Ramos (cell line): ENCODE results near the gene SHD.

Experiments used
- in situ Hi-C: fragments of 300-500 bp; cut with MboI; formaldehyde crosslinking; loops from one replicate; pipeline ENCODE4 v1.14.3; 2022; ENCODE audit warnings: low sequenced_read_pairs; ENCODE audit not compliant: unreplicated experiment

Gene SHD

GRCh38 chr19:4295972-4296771 lies 17.1 kb downstream of the SHD start:
- in situ Hi-C loops = no loop called here

GRCh38 chr19:4297901-4298809 lies 19.1 kb downstream of the SHD start:
- in situ Hi-C loops = no loop called here

- in situ Hi-C loops = no loop called here
Measured at GRCh38 chr19:4298810-4299550, 19.9 kb downstream of the SHD start.

GRCh38 chr19:4300589-4300988 lies 21.5 kb downstream of the SHD start:
- in situ Hi-C loops = no loop called here

- in situ Hi-C loops = no loop called here
Measured at GRCh38 chr19:4301590-4302242, 22.6 kb downstream of the SHD start.

GRCh38 chr19:4302243-4302640 lies 23.2 kb downstream of the SHD start, which contains the start of gene TMIGD2:
Gene TMIGD2 (minus strand): TSS chr19:4302389. CDS start chr19:4302385, 4 bp downstream.
- in situ Hi-C loops = no loop called here

GRCh38 chr19:4303819-4304537 lies 24.9 kb downstream of the SHD start:
- in situ Hi-C loops = no loop called here

- in situ Hi-C loops = no loop called here
Measured at GRCh38 chr19:4304538-4305256, 25.6 kb downstream of the SHD start, which contains the start of gene FSD1. Gene FSD1 (plus strand): TSS chr19:4304598. CDS start chr19:4304747, 149 bp downstream.

- in situ Hi-C loops = no loop called here
Measured at GRCh38 chr19:4305257-4305612, 26.2 kb downstream of the SHD start.

GRCh38 chr19:4305659-4306058 lies 26.6 kb downstream of the SHD start:
- in situ Hi-C loops = no loop called here

GRCh38 chr19:4310247-4311121 lies 31.4 kb downstream of the SHD start:
- in situ Hi-C loops = no loop called here

- in situ Hi-C loops = no loop called here
Measured at GRCh38 chr19:4313847-4314490, 34.9 kb downstream of the SHD start.

- in situ Hi-C loops = no loop called here
Measured at GRCh38 chr19:4316956-4317355, 37.9 kb downstream of the SHD start.

- in situ Hi-C loops = no loop called here
Measured at GRCh38 chr19:4318460-4318859, 39.4 kb downstream of the SHD start.

- in situ Hi-C loops = no loop called here
Measured at GRCh38 chr19:4319067-4319718, 40.1 kb downstream of the SHD start.

- in situ Hi-C loops = no loop called here
Measured at GRCh38 chr19:4320419-4320818, 41.4 kb downstream of the SHD start.
